ENCODE data around the gene APIP.

APIP gene

DNA sequence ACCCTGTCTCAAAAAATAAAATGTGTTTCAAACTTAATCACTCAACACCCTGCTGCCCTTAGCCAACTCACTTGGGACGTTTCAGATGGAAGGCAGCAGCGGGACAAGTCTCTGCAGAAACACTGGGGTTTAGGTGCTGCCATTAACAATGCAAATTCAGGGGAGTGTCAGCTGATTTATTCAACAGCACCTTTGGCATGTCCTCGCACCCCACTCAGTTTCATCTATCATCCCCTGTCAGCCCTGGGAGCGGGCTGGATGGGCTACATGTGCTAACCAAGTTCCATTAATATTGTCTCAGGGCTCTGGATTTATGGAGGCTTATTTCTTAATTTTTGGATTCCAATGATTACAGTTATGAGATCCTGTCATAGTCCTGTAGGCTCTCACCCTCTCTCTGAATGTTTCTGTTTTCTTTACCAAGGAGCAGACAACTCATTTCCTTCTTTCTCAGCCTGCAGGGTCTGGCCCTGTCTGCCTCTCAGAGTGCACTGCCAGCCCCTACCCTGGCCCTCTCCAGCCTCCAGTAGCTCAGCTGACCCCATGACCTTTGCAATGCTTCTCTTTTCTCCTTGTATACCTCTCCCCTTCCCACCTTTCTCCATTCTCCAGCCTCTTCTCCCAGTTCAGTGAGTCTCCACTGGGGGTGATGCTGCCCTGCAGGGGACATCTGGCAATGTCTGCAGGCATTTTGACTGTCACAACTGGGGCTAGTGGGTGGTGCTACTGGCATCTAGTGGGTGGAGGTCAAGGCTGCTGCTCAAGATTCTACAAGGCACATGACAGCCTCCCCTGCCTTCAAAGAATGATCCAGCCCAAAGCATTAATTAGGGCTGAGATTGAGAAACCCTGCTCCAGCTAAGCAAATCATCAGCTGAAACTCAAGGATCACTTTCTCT is 79.0 kb downstream of the APIP start:
- DNase-seq, result no peak

DNA sequence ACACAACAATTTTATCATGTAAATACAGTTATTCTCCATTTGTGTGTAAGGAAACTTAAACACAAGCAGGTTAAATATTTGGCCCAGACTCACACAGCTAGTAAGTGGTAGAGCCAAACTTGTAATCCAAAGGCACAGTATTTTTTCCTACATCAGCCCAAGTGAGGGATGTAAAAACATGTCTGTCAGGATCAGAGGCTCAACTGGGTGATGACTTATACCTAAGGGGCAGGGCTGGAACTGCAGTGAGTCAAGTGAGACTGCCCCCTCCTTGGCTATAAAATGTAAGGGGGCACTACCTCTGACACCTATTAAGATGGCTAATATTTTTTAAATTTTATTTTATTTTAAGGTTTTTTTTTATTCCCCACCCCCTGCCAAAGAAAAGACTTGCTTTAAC is 82.6 kb downstream of the APIP start:
- no peak for DNase-seq

Data from NCI-H2171 treated with DMSO at 0.1 percent for 48 hours (cell line).